H1 (cell line): ENCODE measurements around the gene ZNF575. TPM values are rescaled to one million over a fixed set of nuclear protein-coding genes. Genes with fewer than 3 reads are reported as not detected.

ENCODE experiments used
- CTCF ChIA-PET: fragments of 300-600 bp; sonication (Branson Sonifier 250); formaldehyde crosslinking; loops from one replicate; lab custom pipeline; 2021; ENCODE audit not compliant: partially characterized antibody; lab: Charles Lee
- POLR2A ChIA-PET: fragments of 300-600 bp; sonication (Branson Sonifier 250); formaldehyde crosslinking; loops from one replicate; lab custom pipeline; 2021; ENCODE audit warnings: inconsistent platforms; ENCODE audit not compliant: partially characterized antibody; lab: Charles Lee
- DNase-seq, 2 experiments: peaks; one replicate each; pipeline versions ENCODE4 v3.0.0 to v3.0.0-alpha.2; 2010 to 2022; ENCODE audit warnings: low spot score in 2 of 2, low read depth in 1 of 2, mixed read lengths in 1 of 2
- FAIRE-seq: peaks from 2 replicates; lab custom pipeline; 2011; peaks lifted over from hg19 to GRCh38; lab: Jason Lieb, UNC
- H2AFZ ChIP-seq: 2 replicates; pipeline ENCODE4 v1.8.1; 2012; ENCODE audit warnings: low read length, inconsistent platforms
- H2AK5ac ChIP-seq: 2 replicates; pipeline ENCODE4 v1.6.1; 2013; ENCODE audit warnings: low read depth, low read length
- H2BK120ac ChIP-seq: replicated peaks from 2 replicates; pipeline ENCODE3; 2013; ENCODE audit warnings: low read depth, low read length, inconsistent platforms
- H2BK12ac ChIP-seq: 2 replicates; pipeline ENCODE4 v1.6.1; 2013; ENCODE audit warnings: low read depth, low read length
- H2BK15ac ChIP-seq: 2 replicates; pipeline ENCODE4 v1.6.1; 2013; ENCODE audit warnings: low read length
- H2BK20ac ChIP-seq: 2 replicates; pipeline ENCODE4 v1.6.1; 2013; ENCODE audit warnings: low read length
- H2BK5ac ChIP-seq: 2 replicates; pipeline ENCODE4 v1.6.1; 2013; ENCODE audit warnings: low read depth, low read length
- H3K14ac ChIP-seq: 2 replicates; pipeline ENCODE4 v1.6.1; 2013; ENCODE audit warnings: inconsistent platforms; ENCODE audit not compliant: insufficient read length
- H3K18ac ChIP-seq: 2 replicates; pipeline ENCODE4 v1.6.1; 2013; ENCODE audit warnings: low read length; ENCODE audit errors: extremely low read depth
- H3K23ac ChIP-seq: 2 replicates; pipeline ENCODE4 v1.6.1; 2013; ENCODE audit warnings: inconsistent platforms; ENCODE audit not compliant: insufficient read length
- H3K23me2 ChIP-seq: 2 replicates; pipeline ENCODE4 v1.6.1; 2013; ENCODE audit warnings: low read depth, low read length
- H3K27ac ChIP-seq: 2 replicates; pipeline ENCODE4 v1.6.1; 2011; ENCODE audit warnings: low read depth, low read length, inconsistent platforms
- H3K27me3 ChIP-seq, 4 experiments: replicated peaks in 1 of 4; 1 replicate in 1 of 4; 2 replicates in 3 of 4; pipeline versions ENCODE4 v1.6.1 to v1.8.1; 2011 to 2013; ENCODE audit warnings: low read length in 3 of 4, mild to moderate bottlenecking in 3 of 4, inconsistent platforms in 2 of 4, mixed read lengths in 2 of 4, moderate library complexity in 1 of 4; ENCODE audit not compliant: control insufficient read depth in 3 of 4, insufficient read depth in 3 of 4; ENCODE audit errors: extremely low read depth in 1 of 4
- H3K36me3 ChIP-seq, 4 experiments: 2 replicates each; pipeline versions ENCODE4 v1.6.1 to v1.8.1; 2011 to 2013; ENCODE audit warnings: mild to moderate bottlenecking in 4 of 4, low read length in 3 of 4, moderate library complexity in 2 of 4, control low read depth in 1 of 4, inconsistent platforms in 1 of 4; ENCODE audit not compliant: insufficient read depth in 4 of 4, control insufficient read depth in 2 of 4
- H3K4ac ChIP-seq: replicated peaks from 2 replicates; pipeline ENCODE3; 2013; ENCODE audit warnings: low read length, low read depth, mixed read lengths, inconsistent platforms; ENCODE audit not compliant: insufficient read length
- H3K4me1 ChIP-seq, 4 experiments: replicated peaks in 1 of 4; 1 replicate in 1 of 4; 2 replicates in 3 of 4; pipeline versions ENCODE4 v1.6.1 to v1.8.1; 2011 to 2013; ENCODE audit warnings: low read length in 3 of 4, inconsistent platforms in 2 of 4, mixed read lengths in 1 of 4; ENCODE audit not compliant: insufficient read depth in 4 of 4, control insufficient read depth in 3 of 4
- H3K4me2 ChIP-seq, 2 experiments: 2 replicates each; pipeline versions ENCODE4 v1.6.1 to v1.8.1; 2011 to 2013; ENCODE audit warnings: low read depth in 2 of 2, low read length in 2 of 2, control low read depth in 1 of 2, inconsistent platforms in 1 of 2, mild to moderate bottlenecking in 1 of 2; ENCODE audit not compliant: insufficient read depth in 1 of 2
- H3K4me3 ChIP-seq, 4 experiments: fragments of 200-600, 300-600 bp in 1 of 4; sonication (generic), shearing (Covaris generic), sonication (Bioruptor Twin) in 1 of 4; 2 replicates each; pipeline versions ENCODE4 v1.5.1 to v1.8.1; 2011 to 2016; ENCODE audit warnings: low read length in 4 of 4, low read depth in 3 of 4, control low read depth in 2 of 4, inconsistent platforms in 2 of 4, mild to moderate bottlenecking in 2 of 4, mixed read lengths in 1 of 4, moderate library complexity in 1 of 4; ENCODE audit not compliant: insufficient read depth in 2 of 4; ENCODE audit errors: extremely low read depth in 1 of 4
- H3K56ac ChIP-seq: replicated peaks from 2 replicates; pipeline ENCODE3; 2013; ENCODE audit warnings: low read depth, mild to moderate bottlenecking, mixed read lengths, low read length, inconsistent platforms; ENCODE audit not compliant: insufficient read length
- H3K79me1 ChIP-seq: 2 replicates; pipeline ENCODE4 v1.6.1; 2013; ENCODE audit warnings: low read depth, low read length, control low read depth
- H3K79me2 ChIP-seq, 2 experiments: 2 replicates each; pipeline versions ENCODE4 v1.6.1 to v1.8.1; 2012 to 2013; ENCODE audit warnings: low read length in 2 of 2, mild to moderate bottlenecking in 2 of 2, inconsistent platforms in 1 of 2; ENCODE audit not compliant: insufficient read depth in 2 of 2, control insufficient read depth in 1 of 2
- H3K9ac ChIP-seq, 4 experiments: replicated peaks in 1 of 4; 1 replicate in 1 of 4; 2 replicates in 3 of 4; pipeline versions ENCODE4 v1.6.1 to v1.8.1; 2011 to 2013; ENCODE audit warnings: low read depth in 3 of 4, low read length in 3 of 4, control low read depth in 2 of 4, mild to moderate bottlenecking in 2 of 4, moderate library complexity in 2 of 4, inconsistent platforms in 1 of 4; ENCODE audit errors: extremely low read depth in 1 of 4
- H3K9me3 ChIP-seq, 2 experiments: 2 replicates each; pipeline versions ENCODE4 v1.6.1 to v1.8.1; 2012 to 2013; ENCODE audit warnings: mild to moderate bottlenecking in 2 of 2, moderate library complexity in 2 of 2, control low read depth in 1 of 2, inconsistent platforms in 1 of 2, low read depth in 1 of 2, low read length in 1 of 2, mixed read lengths in 1 of 2; ENCODE audit not compliant: insufficient read depth in 2 of 2
- H4K20me1 ChIP-seq, 2 experiments: replicated peaks in 1 of 2; 2 replicates each; pipeline versions ENCODE3 to v1.8.1; 2011 to 2013; ENCODE audit warnings: inconsistent platforms in 2 of 2, low read length in 2 of 2, mild to moderate bottlenecking in 1 of 2; ENCODE audit not compliant: insufficient read depth in 2 of 2, control insufficient read depth in 1 of 2
- H4K5ac ChIP-seq: 2 replicates; pipeline ENCODE4 v1.6.1; 2013; ENCODE audit warnings: low read length, low read depth, mixed read lengths, inconsistent platforms; ENCODE audit not compliant: insufficient read length
- H4K8ac ChIP-seq: 2 replicates; pipeline ENCODE4 v1.8.0; 2013; ENCODE audit warnings: mild to moderate bottlenecking, moderate library complexity, low read length, inconsistent platforms; ENCODE audit not compliant: insufficient read depth; ENCODE audit errors: extremely low read depth
- H4K91ac ChIP-seq: replicated peaks from 2 replicates; pipeline ENCODE3; 2013; ENCODE audit warnings: low read length, mixed read lengths, inconsistent platforms; ENCODE audit not compliant: insufficient read length
- BCL11A ChIP-seq, 2 experiments: IDR thresholded peaks; one replicate each; pipeline ENCODE4 v1.6.1; 2011; ENCODE audit warnings: low read depth in 2 of 2, low read length in 2 of 2, mild to moderate bottlenecking in 2 of 2
- CHD1 ChIP-seq: IDR thresholded peaks from 2 replicates; pipeline ENCODE4 v1.6.1; 2012; ENCODE audit warnings: low read depth, low read length, improper control_type of control experiment
- FOSL1 ChIP-seq: IDR thresholded peaks from 2 replicates; pipeline ENCODE4 v1.6.1; 2011; ENCODE audit warnings: mild to moderate bottlenecking, low read depth, low read length, moderate library complexity; ENCODE audit not compliant: insufficient read depth
- RBBP5 ChIP-seq: IDR thresholded peaks from 2 replicates; pipeline ENCODE4 v1.7.1; 2012; ENCODE audit warnings: low read depth, mild to moderate bottlenecking, inconsistent platforms, low read length, moderate library complexity, borderline replicate concordance
- RNF2 ChIP-seq: fragments of 200-900, 300-1000 bp; sonication (generic); IDR thresholded peaks from 2 replicates; pipeline ENCODE4 v1.7.1; 2016; ENCODE audit warnings: borderline replicate concordance, low read depth, mild to moderate bottlenecking, antibody characterized with exemption, low read length; ENCODE audit not compliant: poor library complexity, severe bottlenecking; ENCODE audit errors: missing control alignments
- TAF1 ChIP-seq: IDR thresholded peaks from 2 replicates; pipeline ENCODE4 v1.6.1; 2011; ENCODE audit warnings: mild to moderate bottlenecking, low read depth, low read length
- YY1 ChIP-seq: IDR thresholded peaks from 2 replicates; pipeline ENCODE4 v1.6.1; 2011; ENCODE audit warnings: low read depth, mild to moderate bottlenecking, low read length
- WGBS, 2 experiments: shearing (Covaris generic) in 1 of 2; methylation state at CpG; one replicate each; pipeline versions ENCODE4 v1.1.6 to v1.1.7; 2013 to 2015; ENCODE audit warnings: low lambda C conversion rate in 2 of 2, mixed read lengths in 2 of 2, inconsistent platforms in 1 of 2, low coverage in 1 of 2, missing lambda C conversion rate in 1 of 2; ENCODE audit not compliant: insufficient replicate concordance in 2 of 2, insufficient coverage in 1 of 2, insufficient read length in 1 of 2; ENCODE audit errors: extremely low coverage in 1 of 2, missing lambda C conversion rate in 1 of 2; 5-methylcytosine and 5-hydroxymethylcytosine counted together
- polyA plus RNA-seq, 7 experiments: library from polyadenylated mRNA; depleted of rRNA in 3 of 7; stranded (reverse) in 5 of 7; unstranded in 2 of 7; fragments of >200 nt in 5 of 7; fragments of 200-250 nt in 2 of 7; gene quantifications; 1 replicate in 5 of 7; 2 replicates in 1 of 7; 4 replicates in 1 of 7; pipeline versions ENCODE4 v1.2.1 to v1.2.3, GENCODE V29; 2011 to 2013; ENCODE audit warnings: missing spikeins in 2 of 7, mixed read lengths in 2 of 7
- total RNA-seq: library from RNA; stranded (reverse); fragmentation: NEBNext Ultra II Directional; extraction: Animal tissue kit (Norgen Biotek cat#: 25700); gene quantifications from 2 replicates; pipeline ENCODE4 v1.2.1, GENCODE V29; 2021

The ZNF575 gene
- total and polyA plus RNA-seq, 2 of the 8 experiments (the other 6 are each of a cell fraction or from before 2014, with no cell fraction given) = 0.05 TPM; not detected in 1

GRCh38 chr19:43506629-43507028, 26.4 kb upstream of the ZNF575 start:
- no peak for FAIRE-seq
- Histone ChIP-seq H3K4me1 (peaks cover 0 to 6% (median 0%) of the 10 kb centered on the region in 4 experiments; a peak in 1 of 7 replicates), H3K27ac (no peak overlapping the region), H4K20me1 (peaks cover 0 to 2% of the 10 kb centered on the region in 2 experiments), H3K23me2 (peaks cover 17% of the 10 kb centered on the region; the same call in 1 of the 2 replicates), H2BK12ac (no peak overlapping the region), H2BK15ac (no peak overlapping the region), H3K36me3 (peaks cover 0 to 4% (median 1%) of the 10 kb centered on the region in 4 experiments; a peak in 1 of 8 replicates), H3K9me3 (no peaks in the 10 kb centered on the region), H3K4me2 (no peak overlapping the region), H3K4me3 (no peak overlapping the region), H3K79me1 (no peaks in the 10 kb centered on the region), H4K91ac (no peak overlapping the region), H3K56ac (no peak overlapping the region), H3K23ac (no peak overlapping the region), H3K9ac (no peak overlapping the region), H2BK5ac (no peak overlapping the region), H4K8ac (no peak overlapping the region), H4K5ac (no peak overlapping the region), H3K79me2 (no peaks in the 10 kb centered on the region), H3K14ac (no peak overlapping the region), H2AFZ (no peak overlapping the region), H2BK120ac (no peak overlapping the region), H2AK5ac (no peak overlapping the region), H3K18ac (no peak overlapping the region), H2BK20ac (no peak overlapping the region), H3K27me3 (peaks cover 3 to 16% (median 14%) of the 10 kb centered on the region in 4 experiments), H3K4ac (no peak overlapping the region)
- DNase-seq = no peak
- 90% methylated on average over 5 of the region's 5 CpGs; no CpG with 5 or more reads in 1 of the 2 experiments for WGBS, 2 experiments
- CTCF ChIA-PET = interaction anchor here (0.7 to 2.0 kb wide), 3 partner anchors 9 to 60 kb away, joined by 3 to 8 read pairs (median 3); no protein-coding TSS in a partner anchor
- POLR2A ChIA-PET = interaction anchor here (1.8 kb wide), 1 partner anchor 26 kb away, joined by 8 read pairs; the partner anchor contains the start of gene ZNF575
- no peak for TF ChIP-seq BCL11A (IDR thresholded peaks at IDR 0.05; ENCODE audit: low read depth in 2 of 2, low read length in 2 of 2)
- no peak for TF ChIP-seq RNF2
- TF ChIP-seq CHD1 = no peak
- no peak for TF ChIP-seq TAF1
- no peak for TF ChIP-seq RBBP5
- TF ChIP-seq YY1 = no peak
- no peak for TF ChIP-seq FOSL1
